ENCODE results near the gene GPM6B. TPM values are rescaled to one million over a fixed set of nuclear protein-coding genes. Genes with fewer than 3 reads are reported as not detected.

The GPM6B gene
- total and polyA plus RNA-seq, 2 of the 4 experiments (the other 2 are of a cell fraction) = 4.2 to 5.9 TPM

GRCh38 chrX:13827298-13828090, 10.6 kb upstream of the GPM6B start:
- Histone ChIP-seq H2BK15ac (ENCODE audit: low read depth, low read length) (no peak overlapping the region), H2AK5ac (ENCODE audit: low read depth, low read length) (no peak overlapping the region), H3K23ac (ENCODE audit: low read depth, low read length) (no peak overlapping the region), H3K14ac (replicated peaks; ENCODE audit: low read depth, low read length) (no peak overlapping the region), H2BK120ac (ENCODE audit: low read depth, low read length) (no peak overlapping the region), H2AK9ac (replicated peaks; ENCODE audit: low read depth, low read length, poor library complexity) (no peak overlapping the region), H3K79me1 (ENCODE audit: low read depth in 1 of 2, low read length in 2 of 2) (no peaks in the 10 kb centered on the region), H3K36me3 (ENCODE audit: control insufficient read depth, insufficient read depth, low read length) (no peaks in the 10 kb centered on the region), H4K20me1 (ENCODE audit: insufficient read depth, low read length) (no peaks in the 10 kb centered on the region), H3K4me1 (ENCODE audit: control insufficient read depth, insufficient read depth, low read length) (no peaks in the 10 kb centered on the region), H3K56ac (ENCODE audit: extremely low read depth, insufficient read depth, low read length) (no peak overlapping the region), H2BK20ac (ENCODE audit: low read depth, low read length) (no peak overlapping the region), H3K18ac (ENCODE audit: low read depth, low read length) (no peak overlapping the region), H2AFZ (replicated peaks; ENCODE audit: low read length, poor library complexity) (no peak overlapping the region), H4K8ac (ENCODE audit: low read depth in 2 of 2, low read length in 2 of 2) (no peak overlapping the region), H3K4me3 (ENCODE audit: insufficient read depth, low read depth, low read length) (no peak overlapping the region), H3K4ac (ENCODE audit: low read depth, low read length) (no peak overlapping the region), H4K5ac (ENCODE audit: low read depth, low read length) (no peak overlapping the region), H3K27ac (ENCODE audit: insufficient read depth, low read length) (no peak overlapping the region), H3K9me1 (ENCODE audit: insufficient read depth, low read length) (no peaks in the 10 kb centered on the region), H3K4me2 (ENCODE audit: low read depth, low read length) (no peak overlapping the region), H4K91ac (ENCODE audit: insufficient read depth, low read depth, low read length) (no peak overlapping the region), H3K9me3 (ENCODE audit: control insufficient read depth, insufficient read depth, low read length) (no peaks in the 10 kb centered on the region), H2BK5ac (ENCODE audit: low read depth, low read length, poor library complexity, severe bottlenecking) (no peak overlapping the region), H3K27me3 (ENCODE audit: control insufficient read depth, insufficient read depth, low read length) (peaks cover 12% of the 10 kb centered on the region; the same call in 1 of the 2 replicates), H3K9ac (ENCODE audit: low read depth, low read length) (no peak overlapping the region)
- ATAC-seq (ENCODE audit: low read depth) (no peak), DNase-seq (no peak)
- POLR2A ChIA-PET (ENCODE audit: unreplicated experiment) = no interaction called here
- intact Hi-C loops (cut with micrococcal nuclease) = no loop called here
- no peak for TF ChIP-seq BHLHE40 (IDR thresholded peaks at IDR 0.05; ENCODE audit: low read depth, low read length)
- no peak for TF ChIP-seq CEBPB (IDR thresholded peaks at IDR 0.05; ENCODE audit: low read depth, low read length)
- no peak for TF ChIP-seq SMC3 (IDR thresholded peaks at IDR 0.05; ENCODE audit: low read depth, low read length)
- no peak for TF ChIP-seq FOS (IDR thresholded peaks at IDR 0.05; ENCODE audit: low read depth, low read length)
- TF ChIP-seq, protein P1, sequence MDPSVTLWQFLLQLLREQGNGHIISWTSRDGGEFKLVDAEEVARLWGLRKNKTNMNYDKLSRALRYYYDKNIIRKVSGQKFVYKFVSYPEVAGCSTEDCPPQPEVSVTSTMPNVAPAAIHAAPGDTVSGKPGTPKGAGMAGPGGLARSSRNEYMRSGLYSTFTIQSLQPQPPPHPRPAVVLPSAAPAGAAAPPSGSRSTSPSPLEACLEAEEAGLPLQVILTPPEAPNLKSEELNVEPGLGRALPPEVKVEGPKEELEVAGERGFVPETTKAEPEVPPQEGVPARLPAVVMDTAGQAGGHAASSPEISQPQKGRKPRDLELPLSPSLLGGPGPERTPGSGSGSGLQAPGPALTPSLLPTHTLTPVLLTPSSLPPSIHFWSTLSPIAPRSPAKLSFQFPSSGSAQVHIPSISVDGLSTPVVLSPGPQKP (IDR thresholded peaks at IDR 0.05; ENCODE audit: borderline replicate concordance, low read depth, low read length) = no peak
- no peak for TF ChIP-seq MAFK (IDR thresholded peaks at IDR 0.05; ENCODE audit: low read depth, low read length)
- TF ChIP-seq RCOR1 (IDR thresholded peaks at IDR 0.05; ENCODE audit: insufficient replicate concordance, low read length) = no peak
- no peak for TF ChIP-seq CTCF (conservative IDR thresholded peaks at IDR 0.05; ENCODE audit: low read depth, low read length)
- TF ChIP-seq MAZ (IDR thresholded peaks at IDR 0.05; ENCODE audit: borderline replicate concordance, low read depth, low read length) = no peak
- TF ChIP-seq CHD1 (IDR thresholded peaks at IDR 0.05; ENCODE audit: low read depth, low read length) = no peak
- TF ChIP-seq MXI1 (IDR thresholded peaks at IDR 0.05; ENCODE audit: borderline replicate concordance, low read depth, low read length) = no peak
- no peak for TF ChIP-seq RAD21 (IDR thresholded peaks at IDR 0.05; ENCODE audit: low read length)
- TF ChIP-seq NFE2L2 (IDR thresholded peaks at IDR 0.05; ENCODE audit: low read depth, low read length) = no peak
- TF ChIP-seq POLR2A (IDR thresholded peaks at IDR 0.05; ENCODE audit: low read depth, low read length) = no peak
- dilution Hi-C loops (cut with HindIII; ENCODE audit: low sequenced_read_pairs, unreplicated experiment) = no loop called here
- CTCF ChIA-PET = interaction anchor here (0.6 kb wide), 1 partner anchor 65 kb away, joined by 3 read pairs; no protein-coding TSS in a partner anchor
- BruUV-seq (replicated peaks) = no TSS peak
- WGBS, 2 experiments (ENCODE audit: extremely low coverage in 2 of 2, insufficient read length in 1 of 2) = 93% methylated on average over 3 of the region's 9 CpGs; no CpG with 5 or more reads in 1 of the 2 experiments
- in situ Hi-C loops (cut with MboI; ENCODE audit: low sequenced_read_pairs) = no loop called here

Data from IMR-90 (cell line).